HepG2 (cell line): ENCODE results near the gene SLC6A6.

Experiments
- GABPA ChIP-seq, 2 experiments: IDR thresholded peaks; 2 replicates each; pipeline ENCODE4 v1.6.1; 2011 to 2016; ENCODE audit warnings: low read depth in 2 of 2, low read length in 1 of 2, missing biosample characterization in 1 of 2, missing genetic modification characterization in 1 of 2
- TF ChIP-seq, protein P1 (sequence below): sonication (generic); formaldehyde crosslinking; IDR thresholded peaks from 2 replicates; pipeline ENCODE4 v1.4.0; 2020; ENCODE audit warnings: missing genetic modification reagents, borderline replicate concordance
- TF ChIP-seq, protein P2 (sequence below): sonication (generic); formaldehyde crosslinking; conservative IDR thresholded peaks from 2 replicates; pipeline ENCODE4 v1.4.0; 2020; ENCODE audit warnings: missing genetic modification reagents

DNA sequence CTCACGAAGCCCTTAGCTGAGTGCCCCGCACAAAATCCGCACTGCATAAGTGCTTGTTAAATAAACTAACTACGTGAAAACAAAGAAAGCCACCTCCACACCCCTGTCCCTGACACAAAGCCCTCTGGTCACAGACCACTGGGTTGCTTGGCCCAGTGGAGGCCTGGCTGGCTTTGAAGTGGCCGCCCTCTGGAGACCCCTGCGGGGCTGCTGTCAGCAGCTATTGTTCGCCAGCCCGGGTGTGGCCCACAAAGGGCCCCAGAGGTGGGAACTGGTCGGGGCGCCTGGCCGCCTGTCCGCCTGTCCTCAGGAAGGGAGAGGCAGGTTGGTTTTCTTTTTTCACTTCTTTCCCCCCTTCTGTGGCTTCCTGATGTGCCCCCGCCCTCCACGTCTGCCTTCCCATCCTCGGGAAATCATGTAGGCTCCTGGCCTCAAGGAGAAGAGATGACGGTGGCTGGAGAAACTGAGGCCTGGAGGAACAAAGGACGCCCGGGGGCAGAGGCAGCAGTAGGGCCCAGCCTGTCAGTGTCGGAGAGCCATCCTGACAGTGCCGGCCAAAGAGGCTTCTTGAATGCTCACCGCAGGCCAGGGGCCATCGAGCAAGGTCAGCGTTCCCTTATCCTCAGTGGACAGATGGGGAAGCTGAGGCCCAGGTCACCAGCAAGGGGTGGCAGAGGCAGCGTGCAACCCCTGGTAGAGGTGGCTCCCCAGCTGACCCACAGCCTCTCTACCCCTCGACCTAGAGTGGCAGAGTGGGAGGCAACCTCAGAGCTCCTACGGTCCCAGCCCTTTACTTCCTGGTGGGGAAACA is 61.1 kb downstream of the SLC6A6 start:
- TF ChIP-seq, protein P1, sequence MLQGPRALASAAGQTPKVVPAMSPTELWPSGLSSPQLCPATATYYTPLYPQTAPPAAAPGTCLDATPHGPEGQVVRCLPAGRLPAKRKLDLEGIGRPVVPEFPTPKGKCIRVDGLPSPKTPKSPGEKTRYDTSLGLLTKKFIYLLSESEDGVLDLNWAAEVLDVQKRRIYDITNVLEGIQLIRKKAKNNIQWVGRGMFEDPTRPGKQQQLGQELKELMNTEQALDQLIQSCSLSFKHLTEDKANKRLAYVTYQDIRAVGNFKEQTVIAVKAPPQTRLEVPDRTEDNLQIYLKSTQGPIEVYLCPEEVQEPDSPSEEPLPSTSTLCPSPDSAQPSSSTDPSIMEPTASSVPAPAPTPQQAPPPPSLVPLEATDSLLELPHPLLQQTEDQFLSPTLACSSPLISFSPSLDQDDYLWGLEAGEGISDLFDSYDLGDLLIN (CRISPR knock-in tag), result no peak
- TF ChIP-seq, protein P2, sequence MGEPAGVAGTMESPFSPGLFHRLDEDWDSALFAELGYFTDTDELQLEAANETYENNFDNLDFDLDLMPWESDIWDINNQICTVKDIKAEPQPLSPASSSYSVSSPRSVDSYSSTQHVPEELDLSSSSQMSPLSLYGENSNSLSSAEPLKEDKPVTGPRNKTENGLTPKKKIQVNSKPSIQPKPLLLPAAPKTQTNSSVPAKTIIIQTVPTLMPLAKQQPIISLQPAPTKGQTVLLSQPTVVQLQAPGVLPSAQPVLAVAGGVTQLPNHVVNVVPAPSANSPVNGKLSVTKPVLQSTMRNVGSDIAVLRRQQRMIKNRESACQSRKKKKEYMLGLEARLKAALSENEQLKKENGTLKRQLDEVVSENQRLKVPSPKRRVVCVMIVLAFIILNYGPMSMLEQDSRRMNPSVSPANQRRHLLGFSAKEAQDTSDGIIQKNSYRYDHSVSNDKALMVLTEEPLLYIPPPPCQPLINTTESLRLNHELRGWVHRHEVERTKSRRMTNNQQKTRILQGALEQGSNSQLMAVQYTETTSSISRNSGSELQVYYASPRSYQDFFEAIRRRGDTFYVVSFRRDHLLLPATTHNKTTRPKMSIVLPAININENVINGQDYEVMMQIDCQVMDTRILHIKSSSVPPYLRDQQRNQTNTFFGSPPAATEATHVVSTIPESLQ (CRISPR knock-in tag), result no peak
- TF ChIP-seq GABPA (IDR thresholded peaks at IDR 0.05; ENCODE audit: low read depth, low read length) (no peak), GABPA (CRISPR knock-in tag; IDR thresholded peaks at IDR 0.05; ENCODE audit: low read depth) (no peak)
